Activated CD8-positive, alpha-beta memory T cell treated with anti-CD3 and anti-CD28 coated beads, Interleukin-2, amount 50 U/mL, for 1 hour (primary cell): ENCODE measurements around the gene RHBDF1.
A peak's percentile ranks its signal among the peaks of the same experiment; 100 is the strongest.
"Not testable (repeated sequence)": the region's sequence is repeated elsewhere in the genome, so short reads cannot be mapped to it uniquely, and the experiment has no call there.

Experiments
- DNase-seq: peaks from one replicate; pipeline ENCODE4 v3.0.0-alpha.2; 2020; ENCODE audit errors: extremely low read depth

The RHBDF1 gene

GRCh38 chr16:59440-60059 lies 12.9 kb downstream of the RHBDF1 start:
- no peak for DNase-seq

- no peak for DNase-seq
Observed at GRCh38 chr16:58491-59439, 13.7 kb downstream of the RHBDF1 start.

- no peak for DNase-seq
Observed at GRCh38 chr16:57711-58110, 14.7 kb downstream of the RHBDF1 start.

DNA sequence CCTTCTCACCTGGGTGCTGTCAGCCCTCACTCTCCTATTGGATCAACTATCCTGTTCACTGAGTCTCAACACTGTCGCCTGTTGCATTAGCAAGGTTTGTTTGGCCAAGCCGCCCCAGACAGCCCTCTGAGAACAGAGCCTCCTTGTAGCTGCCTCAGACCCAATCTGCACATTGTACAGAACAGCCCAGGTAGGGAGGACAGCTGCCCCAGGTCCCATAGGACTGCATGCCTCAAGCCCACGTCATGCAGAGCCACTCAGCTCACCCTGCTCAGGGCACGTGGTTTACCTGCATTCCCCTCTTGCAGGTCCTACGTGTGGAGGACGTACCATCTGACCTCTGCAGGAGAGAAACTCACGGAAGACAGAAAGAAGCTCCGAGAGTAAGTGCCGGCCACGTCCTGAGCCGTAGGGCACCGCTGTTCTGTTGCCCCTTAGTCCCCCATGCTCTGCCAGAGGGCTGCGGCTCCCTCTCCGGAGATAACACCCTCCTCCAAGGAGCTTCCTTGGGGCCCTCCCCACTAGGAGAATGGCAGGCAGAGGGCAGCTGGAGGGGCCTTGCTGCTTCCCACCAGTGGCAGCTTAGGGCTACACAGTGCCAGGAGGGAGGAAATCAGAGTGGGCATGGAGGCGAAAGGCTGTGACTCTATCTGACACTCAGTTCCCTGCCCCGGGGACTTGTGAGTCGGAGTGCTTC lies 16.1 kb downstream of the RHBDF1 start:
- DNase-seq = no peak

DNA sequence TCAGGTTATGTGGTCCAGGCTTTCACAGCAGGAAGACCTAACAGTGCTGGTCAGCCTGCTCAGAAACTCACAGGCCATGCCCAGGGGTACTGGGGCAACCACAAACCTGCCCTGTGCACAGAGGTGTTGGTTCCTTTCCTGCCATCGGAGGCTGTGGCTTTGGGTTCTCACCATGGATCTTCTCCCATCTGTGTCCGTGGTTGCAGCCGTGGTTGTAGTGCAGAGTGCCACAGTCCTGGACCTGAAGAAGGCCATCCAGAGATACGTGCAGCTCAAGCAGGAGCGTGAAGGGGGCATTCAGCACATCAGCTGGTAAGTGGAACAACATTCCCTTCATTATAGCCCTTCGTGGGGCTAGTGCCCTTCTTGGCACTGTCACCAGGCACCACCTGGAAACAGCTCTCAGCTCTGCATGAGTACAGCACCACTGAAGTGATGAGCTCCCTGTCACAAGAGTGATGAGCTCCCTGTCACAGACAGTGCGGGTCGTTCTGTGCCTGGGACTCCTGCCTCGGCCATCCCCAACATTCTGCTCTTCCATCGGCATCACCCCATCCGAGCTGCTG lies 16.8 kb downstream of the RHBDF1 start:
- no peak for DNase-seq

- DNase-seq = no peak
Observed at GRCh38 chr16:54237-54581, 18.2 kb downstream of the RHBDF1 start.

GRCh38 chr16:53346-54236 lies 18.8 kb downstream of the RHBDF1 start, which contains the start of the genes POLR3K and SNRNP25:
Gene POLR3K, minus strand, starts transcription at chr16:53608. Its CDS starts 22 bp downstream, at chr16:53586.
Gene SNRNP25, plus strand, starts transcription at chr16:53828. Its CDS starts 189 bp downstream, at chr16:54017.
- peak; percentile 94 for DNase-seq

GRCh38 chr16:50769-51591 lies 21.5 kb downstream of the RHBDF1 start:
- no peak for DNase-seq

GRCh38 chr16:47234-47633 lies 25.2 kb downstream of the RHBDF1 start:
- DNase-seq = no peak

GRCh38 chr16:46510-46909 lies 25.9 kb downstream of the RHBDF1 start:
- DNase-seq = not testable (repeated sequence)

- DNase-seq = no peak
Observed at GRCh38 chr16:45454-45853, 27.0 kb downstream of the RHBDF1 start.

DNA sequence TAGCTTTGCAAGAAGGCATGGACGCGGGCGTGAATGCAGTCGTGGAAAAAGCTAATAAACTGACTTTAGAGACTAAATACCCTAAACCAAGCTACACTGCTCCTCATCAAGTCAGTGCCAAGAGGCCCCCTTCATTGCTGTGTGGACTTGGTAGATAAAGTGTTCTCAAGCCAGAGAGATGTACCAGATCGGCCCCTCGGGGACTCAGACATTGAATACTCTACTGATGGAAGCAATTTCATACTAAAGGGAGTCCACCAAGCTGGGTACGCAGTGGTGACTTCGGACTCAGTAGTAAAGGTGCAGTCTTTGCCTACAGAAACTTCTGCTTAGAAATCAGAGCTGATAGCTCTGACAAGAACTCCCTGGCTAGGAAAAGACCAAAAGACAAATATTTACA lies 27.8 kb downstream of the RHBDF1 start:
- DNase-seq = no peak

DNA sequence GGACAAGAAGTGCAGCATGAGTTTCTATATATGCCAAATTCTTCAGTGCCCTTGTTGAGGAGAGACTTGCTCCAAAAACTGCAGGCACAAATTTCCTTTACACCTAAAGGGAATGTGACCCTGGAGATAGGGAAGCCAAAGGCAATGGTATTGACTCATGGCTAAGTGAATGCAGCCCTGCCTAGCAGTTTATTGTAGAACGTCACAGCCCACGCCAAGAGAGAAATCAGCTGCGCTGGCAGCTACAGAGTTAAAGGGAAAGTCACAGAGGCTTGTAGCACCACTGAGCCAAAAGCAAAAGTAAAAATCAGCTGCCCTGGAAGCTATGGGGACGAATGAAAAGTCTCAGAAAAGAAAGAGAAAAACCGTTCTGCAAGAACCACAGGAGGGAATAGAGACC lies 29.1 kb downstream of the RHBDF1 start:
- DNase-seq = no peak

DNA sequence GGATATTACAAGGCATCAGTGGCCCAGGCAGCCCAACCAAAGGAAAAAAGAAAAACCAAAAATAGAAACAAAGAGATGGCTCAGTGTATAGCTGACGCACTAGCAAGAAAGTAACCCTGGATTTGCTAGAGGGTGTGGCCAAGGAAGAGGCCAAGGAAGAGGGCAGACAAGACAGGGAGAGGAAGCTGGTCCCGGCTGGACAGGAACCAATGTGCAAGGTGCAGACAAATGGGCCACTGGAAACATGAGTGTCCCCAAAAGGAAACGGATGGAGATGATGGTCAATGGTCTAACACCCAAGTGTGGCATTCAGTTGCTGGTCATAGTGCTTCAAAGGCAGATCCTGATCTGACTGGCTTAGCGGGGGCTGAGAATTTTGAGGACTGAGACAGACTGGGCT lies 29.7 kb downstream of the RHBDF1 start:
- no peak for DNase-seq

- no peak for DNase-seq
Observed at GRCh38 chr16:42069-42457, 30.4 kb downstream of the RHBDF1 start.

GRCh38 chr16:41439-42068 lies 30.9 kb downstream of the RHBDF1 start:
- no peak for DNase-seq

GRCh38 chr16:38941-39892 lies 33.2 kb downstream of the RHBDF1 start:
- no peak for DNase-seq

DNA sequence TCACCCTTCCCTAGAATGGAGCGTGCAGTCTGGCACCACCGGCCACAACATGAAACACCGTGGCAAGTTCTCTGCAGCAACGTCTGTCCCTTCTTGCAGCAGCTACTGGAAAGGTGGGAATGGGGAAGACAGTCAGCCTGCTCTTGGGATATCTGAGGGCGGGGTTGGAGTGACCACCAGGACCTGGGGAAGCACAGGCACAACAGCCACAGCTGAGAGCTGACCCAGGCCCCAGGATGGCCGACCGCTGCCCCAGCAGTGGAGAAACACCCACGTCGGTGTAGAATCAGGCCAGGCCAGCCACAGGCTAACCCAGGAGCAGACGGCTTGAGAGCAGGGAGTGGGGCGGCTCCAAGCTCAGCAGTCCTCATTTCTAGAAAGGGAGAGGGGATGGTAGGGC lies 34.2 kb downstream of the RHBDF1 start:
- DNase-seq = not testable (repeated sequence)

- DNase-seq = no peak
Observed at GRCh38 chr16:37511-37910, 34.9 kb downstream of the RHBDF1 start.
